Muscle layer of duodenum (tissue), 2 donors: Measurements from ENCODE around the gene TSPYL1.
A peak's percentile ranks its signal among the peaks of the same experiment; 100 is the strongest.

ENCODE experiments used
- H3K27ac ChIP-seq: one replicate; pipeline ENCODE4 v1.7.0; 2013; ENCODE audit warnings: mild to moderate bottlenecking, low read length
- H3K27me3 ChIP-seq: one replicate; pipeline ENCODE4 v1.7.0; 2013; ENCODE audit warnings: low read depth, mild to moderate bottlenecking, control low read depth, low read length
- H3K36me3 ChIP-seq, 2 donors: one replicate each; pipeline ENCODE4 v1.7.0; 2013; ENCODE audit warnings: low read length in 2 of 2, control low read depth in 1 of 2, mild to moderate bottlenecking in 1 of 2; ENCODE audit not compliant: insufficient read depth in 2 of 2, control insufficient read depth in 1 of 2
- H3K4me1 ChIP-seq, 2 donors: one replicate each; pipeline ENCODE4 v1.7.0; 2013; ENCODE audit warnings: low read length in 2 of 2, mild to moderate bottlenecking in 2 of 2, control low read depth in 1 of 2, moderate library complexity in 1 of 2; ENCODE audit not compliant: insufficient read depth in 2 of 2, control insufficient read depth in 1 of 2
- H3K4me3 ChIP-seq, 2 donors: one replicate each; pipeline ENCODE4 v1.7.0; 2013; ENCODE audit warnings: low read length in 2 of 2, low read depth in 1 of 2, mild to moderate bottlenecking in 1 of 2
- H3K9me3 ChIP-seq, 2 donors: one replicate each; pipeline ENCODE4 v1.7.0; 2013; ENCODE audit warnings: low read length in 2 of 2, control low read depth in 1 of 2, mild to moderate bottlenecking in 1 of 2; ENCODE audit not compliant: control insufficient read depth in 1 of 2
- donor health status: healthy.

Gene TSPYL1

DNA sequence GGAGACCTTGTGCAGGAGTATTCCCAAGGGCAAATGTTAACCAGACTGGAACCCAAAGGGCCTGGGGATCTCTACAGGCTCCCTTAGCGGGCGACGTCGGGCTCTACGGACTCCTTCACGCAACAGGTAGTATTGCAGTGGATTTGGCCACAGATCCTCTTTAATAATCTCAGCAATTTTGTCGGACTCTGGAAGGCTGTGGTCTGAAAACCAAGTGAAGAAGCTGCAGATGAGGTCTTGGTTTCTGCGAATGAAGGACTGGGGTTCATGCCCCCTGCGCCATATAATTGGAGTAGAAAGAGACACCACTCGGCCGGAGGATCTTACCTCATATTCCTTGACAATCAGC, 1.3 kb downstream of the TSPYL1 start:
- H3K9me3 ChIP-seq = no peaks in the 10 kb centered on the region
- H3K27ac ChIP-seq = peak overlapping the region; percentile 96
- H3K36me3 ChIP-seq = peaks cover 3 to 12% of the 10 kb centered on the region in 2 donors
- peaks cover 7 to 46% of the 10 kb centered on the region in 2 donors for H3K4me1 ChIP-seq
- H3K27me3 ChIP-seq = no peaks in the 10 kb centered on the region
- peak overlapping the region; percentile 86 to 89 for H3K4me3 ChIP-seq

DNA sequence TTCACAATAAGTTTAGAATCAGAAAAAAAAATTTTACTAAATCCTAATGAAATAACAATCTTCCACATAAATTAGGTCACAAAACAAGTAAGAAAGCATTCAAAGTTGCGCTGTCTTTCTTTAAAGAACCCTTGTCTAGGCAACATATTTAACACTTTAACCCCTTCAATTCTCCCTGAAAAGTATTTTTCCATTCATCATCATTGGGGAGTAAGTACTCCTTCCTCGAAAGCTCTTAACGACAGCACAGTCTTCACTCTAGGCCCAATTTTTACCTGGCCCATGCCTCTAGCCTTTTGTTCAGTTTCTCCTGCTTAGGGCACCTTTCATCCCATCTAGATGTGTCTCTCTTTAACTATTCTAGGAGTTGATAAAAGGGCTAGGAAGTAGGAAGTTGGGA, 2.6 kb downstream of the TSPYL1 start:
- no peaks in the 10 kb centered on the region for H3K27me3 ChIP-seq
- H3K4me1 ChIP-seq = peaks cover 7 to 46% of the 10 kb centered on the region in 2 donors
- H3K9me3 ChIP-seq = no peaks in the 10 kb centered on the region
- H3K36me3 ChIP-seq = peaks cover 3 to 12% of the 10 kb centered on the region in 2 donors
- H3K4me3 ChIP-seq = peak overlapping the region; percentile 86 to 89
- peak overlapping the region; percentile 61 for H3K27ac ChIP-seq

DNA sequence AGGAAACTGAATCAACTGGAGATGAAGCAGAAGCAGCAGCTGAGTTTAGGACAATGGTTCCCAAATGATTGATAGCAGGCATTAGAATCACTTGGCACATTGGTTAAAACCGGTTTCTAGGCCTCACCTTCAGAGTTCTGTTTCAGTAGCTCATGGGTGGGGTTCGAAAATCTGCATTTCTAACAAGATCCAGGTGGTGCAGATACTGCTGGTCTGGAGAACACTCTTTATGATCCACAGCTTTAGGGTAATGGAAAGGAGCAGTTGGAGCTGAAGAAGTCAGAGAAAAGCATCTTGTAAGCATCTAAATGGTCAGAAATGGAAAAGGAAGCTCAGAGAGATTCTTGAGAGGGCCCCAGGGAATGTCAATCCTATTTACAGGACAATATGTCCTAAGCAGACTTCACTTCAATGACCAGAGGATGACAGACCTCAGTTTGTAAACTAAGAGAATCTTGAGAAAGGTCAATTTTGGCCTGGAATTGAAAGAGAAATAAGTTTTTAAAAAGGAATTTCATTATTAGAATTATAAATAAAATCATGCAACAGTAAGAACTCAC, 8.5 kb downstream of the TSPYL1 start:
- H3K9me3 ChIP-seq = no peaks in the 10 kb centered on the region
- H3K36me3 ChIP-seq = peaks cover 3 to 4% of the 10 kb centered on the region in 2 donors
- H3K27me3 ChIP-seq = no peaks in the 10 kb centered on the region
- no peak overlapping the region for H3K27ac ChIP-seq
- H3K4me3 ChIP-seq = no peak overlapping the region
- peaks cover 0 to 18% of the 10 kb centered on the region in 2 donors for H3K4me1 ChIP-seq

DNA sequence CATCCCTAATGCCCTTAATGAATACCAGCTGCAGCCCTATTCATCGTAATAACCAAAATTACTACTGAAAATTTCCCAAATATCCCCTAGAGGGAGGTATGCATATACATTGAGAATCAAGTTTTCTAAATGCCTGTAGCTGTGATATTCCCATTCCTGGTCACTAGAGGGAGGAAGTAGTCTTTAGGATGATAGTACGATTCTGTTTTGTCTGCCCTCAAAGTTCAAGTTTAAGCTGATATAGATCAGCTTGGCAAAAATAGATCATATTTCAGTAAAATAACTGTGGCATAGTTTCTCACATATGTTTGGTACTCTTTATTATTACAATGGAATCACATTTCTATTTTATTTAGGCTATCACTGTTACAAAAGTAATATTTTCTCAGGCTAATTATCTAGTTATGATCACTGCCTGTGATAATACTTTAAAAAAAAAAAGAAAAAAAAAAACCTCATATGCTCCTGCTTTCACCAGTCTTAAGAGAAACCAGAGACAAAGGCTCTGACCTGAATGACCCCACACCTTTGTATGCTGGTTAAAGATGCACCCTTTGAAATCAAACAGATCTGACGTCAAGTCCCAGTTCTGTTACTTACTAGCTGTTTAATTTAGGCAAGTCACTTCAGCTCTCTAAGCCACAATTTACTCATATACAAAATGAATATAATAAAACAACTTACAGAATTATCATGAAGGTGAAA, 11.0 kb downstream of the TSPYL1 start:
- Histone ChIP-seq H3K4me3 (no peak overlapping the region), H3K27me3 (no peaks in the 10 kb centered on the region), H3K36me3 (peaks cover 0 to 8% of the 10 kb centered on the region in 2 donors), H3K9me3 (no peaks in the 10 kb centered on the region), H3K4me1 (no peaks in the 10 kb centered on the region), H3K27ac (no peak overlapping the region)

DNA sequence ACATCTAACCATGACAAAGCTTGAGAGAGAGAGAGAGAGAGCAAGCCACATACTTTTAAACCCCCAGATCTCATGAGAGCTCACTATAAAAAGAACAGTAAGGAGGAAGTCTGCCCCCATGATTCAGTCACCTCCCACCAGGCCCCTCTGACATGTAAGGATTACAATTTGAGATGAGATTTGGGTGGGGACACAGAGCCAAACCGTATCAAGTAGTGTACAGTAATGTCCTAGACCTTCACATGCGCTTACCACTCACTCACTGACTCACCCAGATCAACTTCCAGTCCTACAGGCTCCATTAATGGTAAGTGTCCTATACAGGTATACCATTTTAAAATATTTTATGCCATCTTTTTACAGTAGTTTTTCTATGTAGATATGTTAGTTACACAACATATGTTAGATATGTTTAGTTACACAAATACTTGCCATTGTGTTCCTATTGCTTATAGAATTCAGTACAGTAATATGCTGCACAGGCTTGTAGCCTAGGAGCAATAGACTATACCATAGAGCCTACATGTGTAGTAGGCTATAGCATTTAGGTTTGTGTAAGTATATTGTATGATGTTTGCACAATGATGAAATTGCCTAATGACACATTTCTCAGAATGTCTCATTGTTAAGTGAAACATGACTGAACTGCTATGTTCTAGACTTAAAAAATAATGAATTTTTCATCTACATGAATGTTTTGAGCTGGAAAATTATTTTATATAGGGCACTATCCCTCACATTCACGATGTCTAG, 11.7 kb downstream of the TSPYL1 start:
- Histone ChIP-seq H3K4me3 (no peak overlapping the region), H3K36me3 (peaks cover 1 to 8% of the 10 kb centered on the region in 2 donors), H3K4me1 (no peaks in the 10 kb centered on the region), H3K27ac (no peak overlapping the region), H3K27me3 (no peaks in the 10 kb centered on the region), H3K9me3 (no peaks in the 10 kb centered on the region)

DNA sequence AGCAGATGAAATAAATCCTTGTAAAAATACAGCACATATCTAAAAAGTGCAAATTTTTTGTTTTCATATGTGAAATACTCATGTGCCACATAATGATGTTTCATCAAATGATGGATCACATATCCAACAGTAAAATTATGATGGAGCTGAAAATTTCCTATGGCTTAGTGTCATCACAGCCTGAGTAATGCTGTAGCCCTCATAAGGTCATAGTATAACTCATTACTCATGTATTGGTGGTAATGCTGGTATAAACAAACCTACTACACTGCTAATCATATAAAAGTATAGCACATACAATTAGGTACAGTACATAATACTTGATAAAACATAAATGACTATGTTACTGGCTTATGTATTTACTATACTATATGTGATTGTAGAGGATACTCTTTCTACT, 12.9 kb downstream of the TSPYL1 start:
- H3K4me3 ChIP-seq = no peak overlapping the region
- no peaks in the 10 kb centered on the region for H3K4me1 ChIP-seq
- peaks cover 5 to 8% of the 10 kb centered on the region in 2 donors for H3K36me3 ChIP-seq
- no peaks in the 10 kb centered on the region for H3K27me3 ChIP-seq
- no peak overlapping the region for H3K27ac ChIP-seq
- H3K9me3 ChIP-seq = no peaks in the 10 kb centered on the region

DNA sequence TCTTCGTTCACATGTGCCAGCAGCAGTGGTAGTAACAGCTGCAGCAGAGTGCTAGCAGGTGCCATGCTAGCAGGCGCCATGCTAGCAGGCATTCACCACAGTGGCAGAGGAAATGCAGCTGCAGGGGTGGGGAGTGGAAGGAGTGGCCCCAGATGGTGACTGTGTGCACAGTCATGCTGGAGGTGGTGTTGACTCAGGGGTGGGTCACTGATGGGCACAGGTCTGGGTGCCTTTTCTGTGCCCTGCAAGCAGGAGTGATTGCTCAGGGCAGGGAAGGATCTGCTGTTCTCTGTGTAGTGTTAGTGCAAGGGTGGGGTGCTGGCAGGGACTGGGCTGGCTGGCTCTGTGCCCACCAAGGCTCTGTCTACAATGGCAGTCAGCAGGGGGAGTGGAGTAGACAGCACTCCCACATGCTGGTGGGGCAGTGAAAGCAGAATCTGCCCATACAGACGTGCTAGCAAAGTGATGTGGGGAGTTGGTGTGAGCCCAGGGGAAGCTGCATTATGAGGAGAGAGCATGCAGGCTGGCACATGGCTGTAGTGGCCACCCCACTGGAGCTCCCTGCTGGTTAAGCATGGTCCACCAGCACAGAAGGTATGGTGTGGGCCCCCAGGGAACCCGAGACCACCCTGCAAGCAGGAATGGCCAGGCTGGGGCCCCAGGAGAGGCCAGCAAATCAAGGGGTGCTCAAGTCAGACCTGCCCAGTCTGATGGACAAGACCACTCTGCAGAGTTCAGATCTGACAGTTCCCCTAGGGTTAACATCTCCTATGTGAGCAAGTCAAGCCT, 14.5 kb downstream of the TSPYL1 start:
- H3K4me1 ChIP-seq = no peaks in the 10 kb centered on the region
- H3K9me3 ChIP-seq = no peaks in the 10 kb centered on the region
- H3K36me3 ChIP-seq = peaks cover 4 to 5% of the 10 kb centered on the region in 2 donors
- no peak overlapping the region for H3K4me3 ChIP-seq
- no peaks in the 10 kb centered on the region for H3K27me3 ChIP-seq
- H3K27ac ChIP-seq = no peak overlapping the region

DNA sequence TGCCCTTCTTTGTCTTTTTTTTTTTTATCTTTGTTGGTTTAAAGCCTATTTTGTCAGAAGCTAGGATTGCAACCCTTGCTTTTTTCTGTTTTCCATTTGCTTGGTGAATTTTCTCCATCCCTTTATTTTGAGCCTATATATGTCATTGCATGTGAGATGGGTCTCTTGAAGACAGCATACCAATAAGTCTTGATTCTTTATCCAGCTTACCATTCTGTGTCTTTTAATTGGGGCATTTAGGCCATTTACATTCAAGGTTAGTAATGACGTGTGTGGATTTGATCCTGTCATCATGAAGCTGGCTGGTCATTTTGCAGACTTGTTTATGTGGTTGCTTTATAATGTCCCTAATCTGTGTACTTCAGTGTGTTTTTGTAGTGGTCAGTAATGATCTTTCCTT, 16.4 kb downstream of the TSPYL1 start:
- Histone ChIP-seq H3K36me3 (peaks cover 4 to 5% of the 10 kb centered on the region in 2 donors), H3K4me1 (no peaks in the 10 kb centered on the region), H3K4me3 (no peak overlapping the region), H3K27ac (no peak overlapping the region), H3K27me3 (no peaks in the 10 kb centered on the region), H3K9me3 (no peaks in the 10 kb centered on the region)

DNA sequence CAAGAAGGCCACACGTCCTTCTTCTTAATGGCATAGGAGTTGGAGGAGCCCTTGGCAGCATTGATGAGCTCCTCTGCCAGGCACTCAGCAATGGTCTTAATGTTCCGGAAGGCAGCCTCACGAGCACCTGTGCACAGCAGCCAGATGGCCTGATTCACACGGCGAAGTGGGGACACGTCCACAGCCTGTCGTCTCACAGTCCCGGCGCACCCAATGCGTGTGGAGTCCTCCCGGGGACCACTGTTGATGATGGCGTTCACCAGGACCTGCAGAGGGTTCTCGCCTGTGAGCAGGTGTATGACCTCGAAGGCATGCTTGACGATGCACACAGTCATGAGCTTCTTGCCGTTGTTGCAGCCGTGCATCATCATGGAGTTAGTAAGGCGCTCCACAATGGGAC, 21.2 kb downstream of the TSPYL1 start:
- Histone ChIP-seq H3K4me3 (no peak overlapping the region), H3K27me3 (no peaks in the 10 kb centered on the region), H3K36me3 (peaks cover 0 to 8% of the 10 kb centered on the region in 2 donors), H3K9me3 (no peaks in the 10 kb centered on the region), H3K27ac (no peak overlapping the region), H3K4me1 (peaks cover 0 to 14% of the 10 kb centered on the region in 2 donors)

DNA sequence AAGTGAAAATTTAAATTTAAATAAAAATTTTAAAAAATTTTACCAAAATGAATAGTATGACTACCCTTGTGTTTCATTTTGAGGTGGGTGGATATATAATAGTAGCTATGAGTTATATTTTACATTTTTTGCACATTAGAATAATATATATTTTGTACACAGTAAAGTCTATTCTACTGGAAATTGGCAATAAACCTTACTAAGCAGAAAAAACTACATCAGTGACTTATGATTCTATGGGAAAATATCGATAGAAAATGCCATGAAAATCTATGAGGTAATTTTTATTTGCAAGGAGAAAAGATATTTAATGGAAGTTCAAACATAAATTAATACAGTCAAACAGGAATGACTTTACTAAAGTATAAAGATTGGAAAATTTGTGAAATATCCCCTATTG, 23.0 kb downstream of the TSPYL1 start:
- Histone ChIP-seq H3K9me3 (no peaks in the 10 kb centered on the region), H3K36me3 (peaks cover 0 to 4% of the 10 kb centered on the region in 2 donors), H3K27ac (no peak overlapping the region), H3K4me3 (no peak overlapping the region), H3K4me1 (peaks cover 11 to 30% of the 10 kb centered on the region in 2 donors), H3K27me3 (no peaks in the 10 kb centered on the region)

DNA sequence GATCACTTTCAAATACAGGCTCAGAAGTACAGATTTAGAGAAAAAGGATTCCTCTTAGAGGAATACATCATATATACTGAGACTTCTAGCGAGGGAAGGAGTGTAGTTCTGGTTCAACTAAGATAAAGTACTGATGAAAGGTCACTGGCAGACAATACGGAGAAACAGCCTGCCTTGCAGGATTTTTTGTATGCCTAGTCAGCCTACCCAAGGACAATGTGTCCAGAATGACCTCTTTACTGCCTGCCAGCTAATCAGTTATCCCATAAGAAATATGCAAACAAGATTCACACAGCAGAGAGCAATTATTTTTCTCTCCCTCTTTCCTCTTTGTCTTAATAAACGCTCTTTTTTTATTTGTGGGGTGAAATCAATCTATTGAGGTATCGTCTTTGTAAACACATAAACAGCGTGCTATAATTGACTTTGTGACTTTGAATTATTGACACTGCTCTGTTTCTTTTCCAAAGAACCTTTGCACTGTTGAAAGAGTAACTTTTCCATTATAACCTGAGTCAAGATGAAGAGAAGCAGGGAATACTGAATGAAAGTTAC, 24.4 kb downstream of the TSPYL1 start:
- H3K27ac ChIP-seq = no peak overlapping the region

More for the DNA sequence above, 24.4 kb downstream of the TSPYL1 start:
- Histone ChIP-seq H3K4me1 (peaks cover 22 to 44% of the 10 kb centered on the region in 2 donors), H3K27me3 (no peaks in the 10 kb centered on the region), H3K36me3 (peaks cover 0 to 4% of the 10 kb centered on the region in 2 donors), H3K9me3 (no peaks in the 10 kb centered on the region), H3K4me3 (peak overlapping the region; percentile 85 to 95)
